ENCODE results near the gene LGR4. TPM values are rescaled to one million over a fixed set of nuclear protein-coding genes. Genes with fewer than 3 reads are reported as not detected.

LGR4 gene
- total RNA-seq, 4 donors from 2014 or later: 18.1 to 31.5 (median 26.1) TPM

DNA sequence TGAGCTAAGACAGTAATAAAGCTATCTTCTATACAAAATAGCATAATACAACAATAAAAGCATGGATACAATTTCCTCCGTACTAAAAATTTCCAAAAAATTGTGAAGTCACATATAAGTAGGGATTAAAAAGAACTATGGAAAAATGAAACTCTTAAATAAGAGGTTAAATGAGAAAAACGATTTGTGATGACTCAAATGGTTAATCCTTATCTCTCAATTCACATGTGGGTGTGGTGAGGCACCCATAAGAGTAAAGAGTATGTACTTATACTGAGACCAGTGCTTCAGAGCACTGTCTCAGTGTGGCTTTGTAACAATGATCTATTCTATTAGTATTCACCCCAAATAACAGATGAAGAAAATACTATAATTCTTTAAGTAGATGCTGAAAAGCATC, 84.6 kb downstream of the LGR4 start:
- no peak for DNase-seq (ENCODE audit: low spot score)
- no peak for ATAC-seq (ENCODE audit: low FRiP score)
- TF ChIP-seq, protein P1, sequence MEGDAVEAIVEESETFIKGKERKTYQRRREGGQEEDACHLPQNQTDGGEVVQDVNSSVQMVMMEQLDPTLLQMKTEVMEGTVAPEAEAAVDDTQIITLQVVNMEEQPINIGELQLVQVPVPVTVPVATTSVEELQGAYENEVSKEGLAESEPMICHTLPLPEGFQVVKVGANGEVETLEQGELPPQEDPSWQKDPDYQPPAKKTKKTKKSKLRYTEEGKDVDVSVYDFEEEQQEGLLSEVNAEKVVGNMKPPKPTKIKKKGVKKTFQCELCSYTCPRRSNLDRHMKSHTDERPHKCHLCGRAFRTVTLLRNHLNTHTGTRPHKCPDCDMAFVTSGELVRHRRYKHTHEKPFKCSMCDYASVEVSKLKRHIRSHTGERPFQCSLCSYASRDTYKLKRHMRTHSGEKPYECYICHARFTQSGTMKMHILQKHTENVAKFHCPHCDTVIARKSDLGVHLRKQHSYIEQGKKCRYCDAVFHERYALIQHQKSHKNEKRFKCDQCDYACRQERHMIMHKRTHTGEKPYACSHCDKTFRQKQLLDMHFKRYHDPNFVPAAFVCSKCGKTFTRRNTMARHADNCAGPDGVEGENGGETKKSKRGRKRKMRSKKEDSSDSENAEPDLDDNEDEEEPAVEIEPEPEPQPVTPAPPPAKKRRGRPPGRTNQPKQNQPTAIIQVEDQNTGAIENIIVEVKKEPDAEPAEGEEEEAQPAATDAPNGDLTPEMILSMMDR (IDR thresholded peaks at IDR 0.05): no peak

DNA sequence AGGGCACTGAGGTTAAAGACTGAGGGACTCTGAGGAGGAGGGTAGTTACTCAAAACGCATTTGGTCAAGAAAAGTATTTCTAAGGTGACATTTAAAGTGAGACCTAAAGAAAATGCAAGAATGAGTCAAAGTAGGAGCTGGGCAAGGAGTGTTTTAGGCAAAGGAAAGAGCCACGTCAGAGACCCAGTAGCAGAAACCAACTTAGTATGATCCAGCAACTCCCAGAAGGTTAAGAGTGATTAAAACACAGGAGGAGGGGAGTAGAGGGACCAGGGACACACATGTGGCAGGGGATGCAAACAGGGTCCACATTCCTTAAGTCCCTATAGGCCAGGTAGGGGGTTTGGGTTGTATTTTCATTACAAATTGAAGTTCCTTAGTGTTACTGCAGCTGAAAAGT, 85.2 kb downstream of the LGR4 start:
- TF ChIP-seq, protein P1 (IDR thresholded peaks at IDR 0.05): no peak
- ATAC-seq (ENCODE audit: low FRiP score) (no peak), DNase-seq (ENCODE audit: low spot score) (no peak)

DNA sequence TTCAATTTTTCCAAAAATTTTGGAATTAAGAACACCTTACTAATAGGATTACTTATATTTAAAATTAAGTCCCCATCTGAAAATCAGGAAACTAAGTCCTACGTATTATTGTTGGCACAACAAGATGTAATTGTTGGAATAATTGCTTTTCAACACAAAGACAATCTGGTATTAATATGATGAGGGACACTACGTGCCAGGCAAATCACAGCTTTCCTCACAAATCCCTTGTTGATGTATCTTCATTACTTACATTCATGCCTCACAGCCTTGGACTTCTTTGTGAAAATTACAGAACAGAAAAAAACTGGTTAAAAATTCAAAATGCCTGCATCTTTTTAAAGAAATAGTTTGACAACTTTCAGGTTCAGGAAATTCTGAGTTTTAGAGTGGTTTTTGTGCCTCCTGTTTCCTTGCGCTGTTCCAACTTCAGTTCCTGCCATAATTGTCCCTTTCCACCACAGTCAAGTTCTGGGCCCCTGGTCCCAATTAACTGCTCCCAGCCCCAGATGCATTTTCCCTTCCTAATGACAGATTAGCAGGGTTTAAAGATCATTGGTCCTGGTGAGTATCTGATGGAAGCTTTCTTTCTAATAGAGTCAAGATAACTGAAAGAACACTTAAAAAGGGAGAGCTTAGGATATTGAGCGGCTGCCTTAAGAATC, 86.3 kb downstream of the LGR4 start:
- DNase-seq (ENCODE audit: low spot score): no peak
- TF ChIP-seq, protein P1 (IDR thresholded peaks at IDR 0.05): no peak
- ATAC-seq (ENCODE audit: low FRiP score): no peak

DNA sequence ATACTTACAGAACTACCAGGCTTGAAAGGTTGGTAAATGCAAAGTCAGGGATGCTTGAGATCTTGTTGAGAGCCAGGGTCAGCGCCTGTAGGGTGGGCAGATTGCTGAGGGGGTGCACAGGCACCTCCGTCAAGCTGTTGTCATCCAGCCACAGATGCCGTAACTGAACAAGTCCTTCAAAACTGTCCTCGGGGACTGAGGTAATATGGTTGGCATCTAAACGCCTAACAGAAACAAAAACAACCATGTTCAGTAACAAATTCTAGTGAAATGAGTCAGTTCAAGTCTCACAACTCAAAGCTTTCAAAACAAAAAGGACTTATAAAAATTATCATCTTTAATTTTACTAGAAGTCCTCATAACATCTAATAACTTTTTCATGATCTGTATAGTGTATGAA, 87.3 kb downstream of the LGR4 start:
- TF ChIP-seq, protein P1 (IDR thresholded peaks at IDR 0.05): no peak
- DNase-seq (ENCODE audit: low spot score) (no peak), ATAC-seq (ENCODE audit: low FRiP score) (no peak)

DNA sequence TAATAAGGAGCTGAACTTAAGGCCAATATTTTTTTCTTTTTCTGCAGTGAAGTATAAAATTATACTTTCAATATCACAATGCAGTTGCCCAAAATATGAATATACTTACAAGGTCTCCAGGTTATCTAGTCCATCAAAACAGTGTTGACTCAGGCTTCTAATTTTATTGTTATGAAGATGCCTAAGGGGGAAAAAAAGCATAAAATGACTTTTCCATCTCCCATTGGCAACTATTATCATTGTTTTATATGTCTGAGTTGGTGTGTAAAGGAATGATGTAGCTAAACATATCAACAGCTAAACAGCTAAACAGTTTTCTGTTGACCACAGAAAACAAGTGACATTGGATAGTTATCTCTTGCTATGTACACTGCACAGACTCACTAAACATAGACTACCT, 88.4 kb downstream of the LGR4 start:
- TF ChIP-seq, protein P1 (IDR thresholded peaks at IDR 0.05): no peak
- ATAC-seq (ENCODE audit: low FRiP score) (no peak), DNase-seq (ENCODE audit: low spot score) (no peak)

DNA sequence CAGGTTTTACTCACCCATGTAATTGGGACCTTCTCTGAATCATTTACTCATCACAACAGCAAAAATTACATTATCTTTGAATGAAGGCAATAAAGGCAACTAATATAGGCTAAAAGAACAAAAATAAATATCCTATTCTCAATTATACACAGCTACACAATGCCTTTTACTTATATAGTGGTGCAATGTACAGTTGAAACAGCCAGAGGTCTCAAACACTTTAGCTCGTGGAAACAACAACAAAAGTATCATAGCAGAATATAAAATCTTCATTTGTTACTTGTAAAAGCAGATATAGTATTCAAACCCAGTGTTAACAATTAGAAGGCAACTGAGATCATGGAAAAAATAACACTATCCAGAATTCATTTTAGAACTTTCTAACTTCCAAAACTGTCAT, 88.9 kb downstream of the LGR4 start:
- ATAC-seq (ENCODE audit: low FRiP score): no peak
- DNase-seq (ENCODE audit: low spot score): no peak
- TF ChIP-seq, protein P1 (IDR thresholded peaks at IDR 0.05): no peak

DNA sequence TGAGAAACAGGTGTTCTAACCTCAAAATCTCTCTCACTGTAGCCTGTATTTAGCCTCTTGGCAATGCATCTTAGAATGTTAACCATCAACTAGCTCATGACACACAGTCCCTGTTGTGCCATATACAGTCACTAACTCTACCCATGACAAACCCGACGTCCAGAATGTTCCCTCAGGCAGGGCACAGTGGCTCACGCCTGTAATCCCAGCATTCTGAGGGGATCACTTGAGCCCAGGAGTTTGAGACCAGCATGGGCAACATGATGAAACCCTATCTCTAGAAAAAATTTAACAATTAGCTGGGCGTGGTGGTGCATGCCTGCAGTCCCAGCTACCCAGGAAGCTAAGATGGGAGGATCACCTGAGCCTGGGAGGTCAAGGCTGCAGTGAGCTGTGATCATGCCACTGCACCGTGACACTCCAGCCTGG, 91.3 kb downstream of the LGR4 start:
- no peak for DNase-seq (ENCODE audit: low spot score)
- no peak for ATAC-seq (ENCODE audit: low FRiP score)
- TF ChIP-seq, protein P1 (IDR thresholded peaks at IDR 0.05): no peak
